ENCODE measurements around the gene TADA3. TPM values are rescaled to one million over a fixed set of nuclear protein-coding genes. Genes with fewer than 3 reads are reported as not detected.

TADA3 gene
- total and polyA plus RNA-seq, 9 of the 15 experiments (the other 6 are each of a cell fraction or from before 2014, with no cell fraction given), result 4.1 to 110 (median 74.8) TPM

GRCh38 chr3:9779721-9780457 is 12.4 kb downstream of the TADA3 start (continued):
- TF ChIP-seq, protein P1, sequence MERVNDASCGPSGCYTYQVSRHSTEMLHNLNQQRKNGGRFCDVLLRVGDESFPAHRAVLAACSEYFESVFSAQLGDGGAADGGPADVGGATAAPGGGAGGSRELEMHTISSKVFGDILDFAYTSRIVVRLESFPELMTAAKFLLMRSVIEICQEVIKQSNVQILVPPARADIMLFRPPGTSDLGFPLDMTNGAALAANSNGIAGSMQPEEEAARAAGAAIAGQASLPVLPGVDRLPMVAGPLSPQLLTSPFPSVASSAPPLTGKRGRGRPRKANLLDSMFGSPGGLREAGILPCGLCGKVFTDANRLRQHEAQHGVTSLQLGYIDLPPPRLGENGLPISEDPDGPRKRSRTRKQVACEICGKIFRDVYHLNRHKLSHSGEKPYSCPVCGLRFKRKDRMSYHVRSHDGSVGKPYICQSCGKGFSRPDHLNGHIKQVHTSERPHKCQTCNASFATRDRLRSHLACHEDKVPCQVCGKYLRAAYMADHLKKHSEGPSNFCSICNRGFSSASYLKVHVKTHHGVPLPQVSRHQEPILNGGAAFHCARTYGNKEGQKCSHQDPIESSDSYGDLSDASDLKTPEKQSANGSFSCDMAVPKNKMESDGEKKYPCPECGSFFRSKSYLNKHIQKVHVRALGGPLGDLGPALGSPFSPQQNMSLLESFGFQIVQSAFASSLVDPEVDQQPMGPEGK (CRISPR knock-in tag; IDR thresholded peaks at IDR 0.05; ENCODE audit: borderline replicate concordance), result no peak
- TF ChIP-seq, protein P2, sequence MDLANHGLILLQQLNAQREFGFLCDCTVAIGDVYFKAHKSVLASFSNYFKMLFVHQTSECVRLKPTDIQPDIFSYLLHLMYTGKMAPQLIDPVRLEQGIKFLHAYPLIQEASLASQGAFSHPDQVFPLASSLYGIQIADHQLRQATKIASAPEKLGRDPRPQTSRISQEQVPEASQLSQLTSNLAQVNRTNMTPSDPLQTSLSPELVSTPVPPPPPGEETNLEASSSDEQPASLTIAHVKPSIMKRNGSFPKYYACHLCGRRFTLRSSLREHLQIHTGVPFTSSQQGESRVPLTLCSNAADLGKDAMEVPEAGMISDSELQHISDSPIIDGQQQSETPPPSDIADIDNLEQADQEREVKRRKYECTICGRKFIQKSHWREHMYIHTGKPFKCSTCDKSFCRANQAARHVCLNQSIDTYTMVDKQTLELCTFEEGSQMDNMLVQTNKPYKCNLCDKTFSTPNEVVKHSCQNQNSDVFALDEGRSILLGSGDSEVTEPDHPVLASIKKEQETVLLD (IDR thresholded peaks at IDR 0.05), result no peak
- no peak for TF ChIP-seq FOXJ2 (tag; IDR thresholded peaks at IDR 0.05)

DNA sequence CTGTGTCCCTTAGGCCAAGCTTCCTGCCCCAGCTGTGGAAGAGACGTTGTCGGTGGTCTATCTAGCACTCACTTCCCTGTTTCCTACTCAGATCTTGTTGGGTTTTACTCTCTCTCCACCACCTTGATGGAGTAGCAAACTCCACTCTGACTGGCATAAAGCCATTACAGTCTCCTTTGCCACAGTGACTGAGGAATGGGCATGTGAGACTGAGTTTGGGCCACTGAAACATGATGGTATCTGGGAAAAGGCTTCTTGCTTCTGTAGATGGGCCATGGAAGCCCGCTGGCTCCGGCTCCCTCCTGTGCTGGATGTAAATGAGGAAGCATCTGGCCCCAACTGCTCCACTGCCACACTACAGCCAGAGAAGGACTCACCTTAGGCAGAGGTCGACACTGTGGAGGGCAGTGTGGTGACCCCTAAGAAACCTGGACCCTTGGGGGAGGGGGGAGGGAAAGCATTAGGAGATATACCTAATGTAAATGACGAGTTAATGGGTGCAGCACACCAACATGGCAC is 13.1 kb downstream of the TADA3 start:
- CTCF ChIA-PET (ENCODE audit: low intra/inter-chr PET ratio), result no interaction called here
- H3K9ac ChIP-seq (ENCODE audit: insufficient read depth in 1 of 2, low read depth in 2 of 2, low read length in 2 of 2), result no peak overlapping the region
- H3K27me3 ChIP-seq (ENCODE audit: control insufficient read depth in 2 of 2, insufficient read depth in 2 of 2, low read length in 2 of 2), result no peaks in the 10 kb centered on the region
- in situ Hi-C loops (cut with MboI) (no loop called here), intact Hi-C loops (cut with micrococcal nuclease) (no loop called here)
- 74% methylated on average over 5 of the region's 6 CpGs for WGBS (ENCODE audit: insufficient coverage, low coverage, missing lambda C conversion rate)
- no peak for FAIRE-seq
- H3K4me1 ChIP-seq (replicated peaks in 1 of 2; ENCODE audit: control insufficient read depth in 2 of 2, insufficient read depth in 2 of 2, low read length in 2 of 2), result peaks cover 12 to 15% of the 10 kb centered on the region in 2 experiments
- peaks cover 37% of the 10 kb centered on the region for H3K36me3 ChIP-seq (ENCODE audit: control insufficient read depth, insufficient read depth, low read length)
- no TSS peak for BruUV-seq (replicated peaks)
- H2AFZ ChIP-seq (ENCODE audit: low read depth, low read length), result no peak overlapping the region
- no peaks in the 10 kb centered on the region for H3K9me1 ChIP-seq (ENCODE audit: control insufficient read depth, insufficient read depth, low read length)
- H3K4me3 ChIP-seq, result no peak overlapping the region
- no peak overlapping the region for H3K4me2 ChIP-seq (ENCODE audit: insufficient read depth, low read length)
- H3K9me3 ChIP-seq (replicated peaks; ENCODE audit: control insufficient read depth, insufficient read depth, low read depth, low read length), result no peaks in the 10 kb centered on the region
- ATAC-seq, result no peak; the same call in 2 of the 3 replicates
- POLR2A ChIA-PET, result interaction anchor here (0.7 to 1.4 kb wide), 2 partner anchors 14 to 44 kb away, joined by 3 to 5 read pairs; partner anchors contain the start of gene ARPC4
- no peaks in the 10 kb centered on the region for H4K20me1 ChIP-seq (replicated peaks; ENCODE audit: control insufficient read depth, insufficient read depth, low read length)
- no peak for DNase-seq (ENCODE audit: extremely low read depth in 1 of 4, low spot score in 3 of 4)
- no peaks in the 10 kb centered on the region for H3K79me2 ChIP-seq (ENCODE audit: control insufficient read depth, insufficient read depth, low read length)
- H3K27ac ChIP-seq (ENCODE audit: extremely low read depth, low read depth, low read length), result no peak overlapping the region
- TF ChIP-seq ZNF280A (IDR thresholded peaks at IDR 0.05; ENCODE audit: low read depth, partially characterized antibody), result no peak
- TF ChIP-seq BACH1 (tag; IDR thresholded peaks at IDR 0.05), result no peak
- TF ChIP-seq ZNF639 (CRISPR knock-in tag; conservative IDR thresholded peaks at IDR 0.05 in 1 of 2, IDR thresholded peaks at IDR 0.05 in 1 of 2), result no peak
- no peak for TF ChIP-seq KLF6 (CRISPR knock-in tag; IDR thresholded peaks at IDR 0.05; ENCODE audit: borderline replicate concordance)
- no peak for TF ChIP-seq STAG1 (CRISPR knock-in tag; IDR thresholded peaks at IDR 0.05; ENCODE audit: borderline replicate concordance)
- TF ChIP-seq HNRNPK (IDR thresholded peaks at IDR 0.05; ENCODE audit: low read depth, low read length, poor library complexity, severe bottlenecking), result no peak
- TF ChIP-seq ZNF717 (CRISPR knock-in tag; IDR thresholded peaks at IDR 0.05), result no peak
- no peak for TF ChIP-seq TCF7 (IDR thresholded peaks at IDR 0.05; ENCODE audit: borderline replicate concordance)

All from K562 (cell line).